ENCODE measurements around the gene TRDMT1.

The TRDMT1 gene

DNA sequence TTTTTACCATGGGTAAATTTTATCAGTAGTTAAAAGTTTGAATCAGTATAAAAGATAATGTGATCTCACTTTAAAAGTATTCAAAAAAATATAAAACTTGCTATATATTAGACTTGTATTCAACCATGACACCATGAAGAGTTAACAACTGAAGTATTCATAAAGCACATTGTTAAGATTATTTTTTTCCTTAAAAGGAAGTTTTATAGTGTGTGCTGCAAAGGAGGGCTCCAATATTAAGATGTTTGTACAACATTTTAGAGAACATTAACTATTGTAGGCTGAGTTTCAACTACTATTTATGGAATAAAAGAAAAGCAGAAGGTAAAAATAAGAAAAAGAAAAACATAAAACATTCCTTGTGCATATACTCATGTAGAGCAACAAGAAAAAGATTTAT, 47.4 kb downstream of the TRDMT1 start:
- Mint-ChIP-seq H3K4me3 (no peak overlapping the region), H3K36me3 (ENCODE audit: low read depth) (no peaks in the 10 kb centered on the region), H3K27ac (no peak overlapping the region), H3K4me1 (ENCODE audit: low read depth) (no peaks in the 10 kb centered on the region), H3K27me3 (ENCODE audit: low read depth) (no peaks in the 10 kb centered on the region), H3K9me3 (no peaks in the 10 kb centered on the region)

DNA sequence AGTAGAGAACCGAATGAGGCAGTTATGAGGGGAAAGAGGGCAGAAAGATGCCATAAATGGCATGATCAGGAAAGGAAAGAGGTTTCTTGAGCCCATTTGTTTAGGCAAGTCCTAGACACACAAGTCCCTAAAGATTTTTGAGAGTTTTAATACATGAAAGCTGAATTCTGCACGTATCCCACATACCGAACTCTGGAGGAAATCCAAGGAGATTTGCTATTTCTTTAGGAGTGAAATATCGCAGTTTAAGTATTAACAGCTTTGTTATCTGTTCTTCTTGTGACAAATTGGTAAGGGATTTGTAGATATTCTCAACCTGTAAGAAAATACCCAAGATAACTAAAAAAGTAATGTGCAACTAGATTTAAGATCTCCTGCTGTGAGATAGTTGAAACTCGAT, 48.2 kb downstream of the TRDMT1 start:
- Mint-ChIP-seq H3K4me3 (no peak overlapping the region), H3K27ac (no peak overlapping the region), H3K9me3 (no peaks in the 10 kb centered on the region), H3K4me1 (ENCODE audit: low read depth) (no peaks in the 10 kb centered on the region), H3K27me3 (ENCODE audit: low read depth) (no peaks in the 10 kb centered on the region), H3K36me3 (ENCODE audit: low read depth) (no peaks in the 10 kb centered on the region)

- no peaks in the 10 kb centered on the region for H3K36me3 Mint-ChIP-seq (ENCODE audit: low read depth)
- no peak overlapping the region for H3K4me3 Mint-ChIP-seq
- H3K27ac Mint-ChIP-seq, result no peak overlapping the region
- no peaks in the 10 kb centered on the region for H3K4me1 Mint-ChIP-seq (ENCODE audit: low read depth)
- H3K27me3 Mint-ChIP-seq (ENCODE audit: low read depth), result no peaks in the 10 kb centered on the region
- no peaks in the 10 kb centered on the region for H3K9me3 Mint-ChIP-seq
Observed at GRCh38 chr10:17151716-17152115, 49.8 kb downstream of the TRDMT1 start.

GRCh38 chr10:17147884-17148489, 53.5 kb downstream of the TRDMT1 start:
- Mint-ChIP-seq H3K27ac (no peak overlapping the region), H3K9me3 (no peaks in the 10 kb centered on the region), H3K27me3 (ENCODE audit: low read depth) (no peaks in the 10 kb centered on the region), H3K4me1 (ENCODE audit: low read depth) (peaks cover 11% of the 10 kb centered on the region), H3K4me3 (no peak overlapping the region), H3K36me3 (ENCODE audit: low read depth) (no peaks in the 10 kb centered on the region)

GRCh38 chr10:17146892-17147291, 54.6 kb downstream of the TRDMT1 start:
- Mint-ChIP-seq H3K4me3 (no peak overlapping the region), H3K36me3 (ENCODE audit: low read depth) (no peaks in the 10 kb centered on the region), H3K4me1 (ENCODE audit: low read depth) (peaks cover 11% of the 10 kb centered on the region), H3K27ac (no peak overlapping the region), H3K9me3 (no peaks in the 10 kb centered on the region), H3K27me3 (ENCODE audit: low read depth) (no peaks in the 10 kb centered on the region)

GRCh38 chr10:17145239-17145638, 56.2 kb downstream of the TRDMT1 start:
- Mint-ChIP-seq H3K4me3 (no peak overlapping the region), H3K27ac (no peak overlapping the region)

GRCh38 chr10:17144757-17145156, 56.7 kb downstream of the TRDMT1 start:
- Mint-ChIP-seq H3K4me1 (ENCODE audit: low read depth) (peaks cover 15% of the 10 kb centered on the region), H3K36me3 (ENCODE audit: low read depth) (no peaks in the 10 kb centered on the region), H3K27ac (peak overlapping the region; percentile 20), H3K4me3 (no peak overlapping the region), H3K9me3 (peaks cover 4% of the 10 kb centered on the region), H3K27me3 (ENCODE audit: low read depth) (peaks cover 5% of the 10 kb centered on the region)

More at GRCh38 chr10:17145239-17145638, 56.2 kb downstream of the TRDMT1 start:
- Mint-ChIP-seq H3K9me3 (peaks cover 4% of the 10 kb centered on the region), H3K27me3 (ENCODE audit: low read depth) (peaks cover 5% of the 10 kb centered on the region), H3K36me3 (ENCODE audit: low read depth) (no peaks in the 10 kb centered on the region), H3K4me1 (ENCODE audit: low read depth) (peaks cover 15% of the 10 kb centered on the region)

DNA sequence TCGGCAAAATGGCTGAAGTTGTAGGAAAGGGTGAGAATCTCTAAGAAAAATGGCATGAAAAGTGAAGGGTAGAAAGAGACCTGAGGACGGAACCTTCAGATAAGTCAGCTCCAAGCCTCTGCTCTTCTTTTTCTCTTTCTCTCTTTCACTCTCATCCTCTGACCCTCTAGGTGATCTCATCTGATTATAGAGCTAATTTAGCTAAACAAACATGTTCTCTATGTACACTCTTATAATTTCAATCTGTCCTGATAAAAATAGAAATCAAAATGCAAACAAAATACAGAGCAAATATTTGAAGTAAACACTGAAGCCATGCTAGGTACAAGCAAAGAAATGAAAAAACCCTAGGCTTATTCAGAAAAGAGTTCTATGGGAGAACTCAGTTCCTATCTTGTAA, 57.4 kb downstream of the TRDMT1 start:
- H3K9me3 Mint-ChIP-seq, result peaks cover 4% of the 10 kb centered on the region
- no peaks in the 10 kb centered on the region for H3K36me3 Mint-ChIP-seq (ENCODE audit: low read depth)
- H3K4me3 Mint-ChIP-seq, result no peak overlapping the region
- peaks cover 15% of the 10 kb centered on the region for H3K4me1 Mint-ChIP-seq (ENCODE audit: low read depth)
- no peak overlapping the region for H3K27ac Mint-ChIP-seq
- H3K27me3 Mint-ChIP-seq (ENCODE audit: low read depth), result peaks cover 11% of the 10 kb centered on the region

GRCh38 chr10:17143055-17143690, 58.3 kb downstream of the TRDMT1 start:
- Mint-ChIP-seq H3K4me1 (ENCODE audit: low read depth) (peaks cover 15% of the 10 kb centered on the region), H3K4me3 (no peak overlapping the region), H3K9me3 (peaks cover 4% of the 10 kb centered on the region), H3K36me3 (ENCODE audit: low read depth) (no peaks in the 10 kb centered on the region), H3K27ac (no peak overlapping the region), H3K27me3 (ENCODE audit: low read depth) (peaks cover 12% of the 10 kb centered on the region)

DNA sequence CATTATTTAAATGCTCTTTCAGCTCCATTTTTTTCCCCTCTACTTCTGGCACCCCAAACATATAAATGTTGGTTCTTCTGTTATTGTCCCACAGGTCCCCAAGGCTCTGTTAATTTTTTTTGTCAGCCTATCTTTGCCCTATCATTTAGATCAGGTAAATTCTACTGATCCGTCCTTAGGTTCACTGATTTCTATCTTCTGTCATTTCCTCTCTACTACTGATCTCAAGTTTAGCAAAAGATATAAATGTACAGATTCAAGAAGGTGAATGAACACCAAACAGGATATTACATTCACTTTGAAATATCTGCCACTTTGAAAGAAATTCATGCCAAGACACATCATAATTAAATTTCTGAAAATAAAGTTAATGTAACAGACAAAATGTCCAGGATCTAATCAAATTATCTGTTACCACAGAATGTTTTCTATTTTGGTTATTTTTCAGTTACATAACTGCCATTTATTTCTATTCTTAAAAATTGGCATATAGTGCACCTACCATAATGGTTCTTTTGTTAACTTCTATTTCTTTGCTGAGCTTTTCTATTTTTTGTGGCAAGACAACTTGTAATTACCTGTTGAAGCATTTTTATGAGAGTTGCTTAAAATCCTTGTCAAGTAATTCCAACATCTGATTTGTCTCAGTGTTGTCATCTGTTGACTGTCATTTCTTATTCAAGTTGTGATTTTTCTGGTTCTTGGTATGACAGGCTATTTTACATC, 59.8 kb downstream of the TRDMT1 start:
- Mint-ChIP-seq H3K4me3 (no peak overlapping the region), H3K4me1 (ENCODE audit: low read depth) (peaks cover 15% of the 10 kb centered on the region), H3K36me3 (ENCODE audit: low read depth) (no peaks in the 10 kb centered on the region), H3K27ac (no peak overlapping the region), H3K9me3 (peaks cover 4% of the 10 kb centered on the region), H3K27me3 (ENCODE audit: low read depth) (peaks cover 12% of the 10 kb centered on the region)

DNA sequence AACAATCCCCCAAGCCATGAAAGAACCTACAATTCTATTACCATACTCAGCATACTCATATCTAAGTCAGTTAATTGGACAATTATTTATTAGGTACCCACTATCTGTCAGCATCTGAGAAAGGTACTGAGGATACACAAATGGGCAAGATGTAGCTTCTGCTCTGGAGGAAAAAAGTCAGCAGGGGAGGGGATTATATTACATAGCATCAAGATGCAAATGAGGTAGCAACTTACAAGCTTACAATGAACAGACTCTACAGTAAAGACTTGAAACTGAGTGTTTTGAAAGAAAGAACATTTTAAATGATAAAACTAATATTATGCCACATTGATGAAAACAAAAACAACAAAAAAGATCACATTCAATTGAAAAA, 61.1 kb downstream of the TRDMT1 start:
- H3K27ac Mint-ChIP-seq, result no peak overlapping the region
- peaks cover 15% of the 10 kb centered on the region for H3K4me1 Mint-ChIP-seq (ENCODE audit: low read depth)
- peaks cover 4% of the 10 kb centered on the region for H3K9me3 Mint-ChIP-seq
- H3K36me3 Mint-ChIP-seq (ENCODE audit: low read depth), result no peaks in the 10 kb centered on the region
- peaks cover 12% of the 10 kb centered on the region for H3K27me3 Mint-ChIP-seq (ENCODE audit: low read depth)
- H3K4me3 Mint-ChIP-seq, result no peak overlapping the region

GRCh38 chr10:17138460-17139042, 62.9 kb downstream of the TRDMT1 start:
- Mint-ChIP-seq H3K27me3 (ENCODE audit: low read depth) (peaks cover 20% of the 10 kb centered on the region), H3K9me3 (peaks cover 4% of the 10 kb centered on the region), H3K27ac (no peak overlapping the region), H3K4me1 (ENCODE audit: low read depth) (peaks cover 5% of the 10 kb centered on the region), H3K36me3 (ENCODE audit: low read depth) (no peaks in the 10 kb centered on the region), H3K4me3 (no peak overlapping the region)

DNA sequence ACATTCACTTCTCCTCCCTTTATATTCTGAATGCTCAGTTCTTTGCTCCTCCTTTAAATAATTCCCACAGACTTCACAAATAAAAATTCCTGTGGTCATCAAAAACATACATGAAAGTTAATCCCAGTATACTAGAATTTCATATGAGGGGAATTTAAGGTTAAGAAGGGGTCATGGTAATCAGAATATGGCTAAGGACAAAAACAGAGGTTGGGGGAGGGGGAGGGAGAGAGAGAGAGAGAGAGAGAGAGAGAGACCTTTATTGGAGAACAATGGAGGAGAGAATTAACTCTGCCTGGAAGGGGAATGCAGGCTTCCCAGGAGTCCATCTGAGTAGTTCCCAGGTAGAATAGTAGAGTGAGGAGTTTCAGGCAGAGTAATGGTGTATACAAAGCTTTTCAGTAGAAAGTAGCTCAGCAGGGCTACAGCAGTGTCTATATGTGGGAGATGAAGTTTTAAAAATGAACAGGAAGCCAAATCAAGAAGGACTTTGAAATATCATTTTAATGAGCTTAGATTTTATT, 66.7 kb downstream of the TRDMT1 start:
- Mint-ChIP-seq H3K4me1 (ENCODE audit: low read depth) (no peaks in the 10 kb centered on the region), H3K4me3 (no peak overlapping the region), H3K9me3 (no peaks in the 10 kb centered on the region), H3K36me3 (ENCODE audit: low read depth) (no peaks in the 10 kb centered on the region), H3K27ac (no peak overlapping the region), H3K27me3 (ENCODE audit: low read depth) (peaks cover 30% of the 10 kb centered on the region)

- Mint-ChIP-seq H3K9me3 (no peaks in the 10 kb centered on the region), H3K27me3 (ENCODE audit: low read depth) (peaks cover 26% of the 10 kb centered on the region), H3K36me3 (ENCODE audit: low read depth) (no peaks in the 10 kb centered on the region), H3K4me1 (ENCODE audit: low read depth) (no peaks in the 10 kb centered on the region), H3K27ac (no peak overlapping the region), H3K4me3 (no peak overlapping the region)
Observed at GRCh38 chr10:17134282-17134681, 67.2 kb downstream of the TRDMT1 start.

GRCh38 chr10:17129741-17130140, 71.7 kb downstream of the TRDMT1 start, which contains the start of gene CUBN:
Gene CUBN, minus strand, starts transcription at chr10:17129811. Its CDS starts 46 bp downstream, at chr10:17129765.
- H3K4me1 Mint-ChIP-seq (ENCODE audit: low read depth), result peaks cover 6% of the 10 kb centered on the region
- H3K27me3 Mint-ChIP-seq (ENCODE audit: low read depth), result peaks cover 24% of the 10 kb centered on the region
- H3K27ac Mint-ChIP-seq, result no peak within 1 kb of the TSS
- no peaks in the 10 kb centered on the region for H3K36me3 Mint-ChIP-seq (ENCODE audit: low read depth)
- H3K4me3 Mint-ChIP-seq, result no peak within 1 kb of the TSS
- H3K9me3 Mint-ChIP-seq, result no peaks in the 10 kb centered on the region

Measured in T-helper 1 cell treated with Interleukin-12 subunit alpha and Interleukin-12 subunit beta and Interleukin-4 antibody, amounts not matched to agents 30 μg/mL and 1 μg/mL, for 36 hours (primary cell).